ENCODE data around the gene TGFBR2.

Gene TGFBR2

GRCh38 chr3:30602946-30603345 lies 3.5 kb upstream of the TGFBR2 start:
- DNase-seq (ENCODE audit: low read depth in 2 of 2): no peak

GRCh38 chr3:30604093-30604492 lies 2.3 kb upstream of the TGFBR2 start:
- DNase-seq (ENCODE audit: low read depth in 2 of 2): no peak

- DNase-seq (ENCODE audit: low read depth in 2 of 2): no peak
Observed at GRCh38 chr3:30604558-30604957, 1.8 kb upstream of the TGFBR2 start.

- no peak for DNase-seq (ENCODE audit: low read depth in 2 of 2)
Observed at GRCh38 chr3:30605005-30605404, 1.4 kb upstream of the TGFBR2 start.

- no peak for DNase-seq (ENCODE audit: low read depth in 2 of 2)
Observed at GRCh38 chr3:30605706-30606300, 598 bp upstream of the TGFBR2 start.

- no peak for DNase-seq (ENCODE audit: low read depth in 2 of 2)
Observed at GRCh38 chr3:30607032-30607833, 832 bp downstream of the TGFBR2 start.

- no peak for DNase-seq (ENCODE audit: low read depth in 2 of 2)
Observed at GRCh38 chr3:30608598-30608947, 2.2 kb downstream of the TGFBR2 start.

GRCh38 chr3:30609930-30610701 lies 3.7 kb downstream of the TGFBR2 start:
- DNase-seq (ENCODE audit: low read depth in 2 of 2): no peak

- DNase-seq (ENCODE audit: low read depth in 2 of 2): no peak
Observed at GRCh38 chr3:30610702-30611368, 4.4 kb downstream of the TGFBR2 start.

- DNase-seq (ENCODE audit: low read depth in 2 of 2): no peak
Observed at GRCh38 chr3:30611613-30612436, 5.4 kb downstream of the TGFBR2 start.

- no peak for DNase-seq (ENCODE audit: low read depth in 2 of 2)
Observed at GRCh38 chr3:30612437-30613132, 6.2 kb downstream of the TGFBR2 start.

GRCh38 chr3:30613133-30613825 lies 6.9 kb downstream of the TGFBR2 start:
- no peak for DNase-seq (ENCODE audit: low read depth in 2 of 2)

GRCh38 chr3:30614373-30614772 lies 8.0 kb downstream of the TGFBR2 start:
- no peak for DNase-seq (ENCODE audit: low read depth in 2 of 2)

GRCh38 chr3:30614943-30615342 lies 8.5 kb downstream of the TGFBR2 start:
- DNase-seq (ENCODE audit: low read depth in 2 of 2): no peak

GRCh38 chr3:30615615-30616346 lies 9.4 kb downstream of the TGFBR2 start:
- DNase-seq (ENCODE audit: low read depth in 2 of 2): no peak

GRCh38 chr3:30616347-30617027 lies 10.1 kb downstream of the TGFBR2 start:
- no peak for DNase-seq (ENCODE audit: low read depth in 2 of 2)

GRCh38 chr3:30617069-30617468 lies 10.7 kb downstream of the TGFBR2 start:
- DNase-seq (ENCODE audit: low read depth in 2 of 2): no peak

- DNase-seq (ENCODE audit: low read depth in 2 of 2): no peak
Observed at GRCh38 chr3:30617653-30618052, 11.3 kb downstream of the TGFBR2 start.

GRCh38 chr3:30618526-30618925 lies 12.1 kb downstream of the TGFBR2 start:
- no peak for DNase-seq (ENCODE audit: low read depth in 2 of 2)

Measured in stimulated activated CD4-positive, alpha-beta T cell treated with anti-CD3 and anti-CD28 coated beads, Interleukin-15, amount 100 ng/mL, for 48 hours (primary cell).